ENCODE results near the gene CEP89. TPM values are rescaled to one million over a fixed set of nuclear protein-coding genes. Genes with fewer than 3 reads are reported as not detected.
"Not testable (repeated sequence)": the region's sequence is repeated elsewhere in the genome, so short reads cannot be mapped to it uniquely, and the experiment has no call there.

The CEP89 gene
- total RNA-seq, 1 donor from 2014 or later: 15.4 TPM

DNA sequence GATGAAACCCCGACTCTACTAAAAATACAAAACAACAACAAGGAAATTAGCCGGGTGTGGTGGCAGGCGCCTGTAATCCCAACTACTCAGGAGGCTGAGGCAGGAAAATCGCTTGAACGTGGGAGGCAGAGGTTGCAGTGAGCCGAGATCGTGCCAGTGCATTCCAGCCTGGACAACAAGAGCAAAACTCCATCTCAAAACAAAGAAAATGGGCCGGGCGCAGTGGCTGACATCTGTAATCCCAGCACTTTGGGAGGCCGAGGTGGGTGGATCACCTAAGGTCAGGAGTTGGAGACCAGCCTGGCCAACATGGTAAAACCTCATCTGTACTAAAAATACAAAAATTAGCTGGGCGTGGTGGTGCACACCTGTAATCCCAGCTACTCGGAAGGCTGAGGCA lies 139.7 kb downstream of the CEP89 start:
- DNase-seq: not testable (repeated sequence)

DNA sequence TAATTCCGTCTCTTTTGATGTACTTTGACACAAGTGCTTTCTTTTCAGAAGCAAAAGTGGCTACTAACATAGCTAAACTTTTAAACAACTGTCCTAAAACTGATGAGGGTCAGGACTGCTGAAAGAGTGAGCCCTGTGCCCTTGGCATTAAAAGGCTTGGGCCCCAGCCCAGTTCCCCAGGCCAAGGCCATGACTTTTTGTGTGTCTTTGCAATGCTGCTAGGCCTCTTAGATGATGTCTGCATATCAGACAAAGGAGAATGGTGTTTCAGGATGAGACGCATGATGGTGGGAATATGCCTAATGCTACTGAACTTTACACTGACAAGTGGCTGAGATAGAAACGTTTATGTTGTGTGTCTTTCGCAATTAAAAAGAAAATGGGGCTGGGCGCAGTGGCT lies 140.1 kb downstream of the CEP89 start:
- DNase-seq: no peak

DNA sequence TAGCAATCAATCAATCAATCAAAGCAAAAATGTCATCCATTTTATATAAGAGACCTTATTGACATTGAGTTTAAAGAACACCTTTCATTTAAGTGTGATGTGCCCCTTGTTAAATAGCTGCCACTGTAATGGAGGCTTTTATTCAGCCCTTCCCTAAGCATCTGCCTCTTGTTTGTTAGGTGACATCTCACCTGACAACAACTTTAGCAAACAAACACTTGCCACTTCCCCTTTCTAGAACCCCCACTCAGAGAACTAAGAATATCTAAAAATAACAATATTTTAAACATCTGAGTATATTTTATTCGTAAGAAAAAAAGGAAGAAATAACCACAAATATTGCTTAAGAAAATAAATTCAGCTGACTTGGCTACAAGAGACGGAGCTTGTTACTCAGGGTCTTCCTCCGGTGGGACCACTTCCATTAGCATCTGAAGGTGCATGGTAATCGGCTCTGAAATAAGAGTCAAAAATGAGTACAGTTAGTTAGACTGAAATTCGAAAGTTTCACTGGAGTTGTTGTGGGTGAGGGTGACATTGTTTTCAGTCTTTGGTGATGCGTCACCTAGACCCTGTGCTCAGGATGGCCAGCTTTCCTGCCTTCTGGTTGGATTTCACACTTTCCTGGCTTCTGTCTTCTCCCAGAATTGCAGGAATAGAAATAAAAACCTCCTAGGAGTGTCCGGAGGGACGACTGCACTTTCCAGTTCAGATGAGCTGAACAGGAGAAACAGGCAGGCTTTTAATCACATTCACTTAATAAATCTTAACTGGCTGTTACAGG lies 141.3 kb downstream of the CEP89 start:
- no peak for DNase-seq

DNA sequence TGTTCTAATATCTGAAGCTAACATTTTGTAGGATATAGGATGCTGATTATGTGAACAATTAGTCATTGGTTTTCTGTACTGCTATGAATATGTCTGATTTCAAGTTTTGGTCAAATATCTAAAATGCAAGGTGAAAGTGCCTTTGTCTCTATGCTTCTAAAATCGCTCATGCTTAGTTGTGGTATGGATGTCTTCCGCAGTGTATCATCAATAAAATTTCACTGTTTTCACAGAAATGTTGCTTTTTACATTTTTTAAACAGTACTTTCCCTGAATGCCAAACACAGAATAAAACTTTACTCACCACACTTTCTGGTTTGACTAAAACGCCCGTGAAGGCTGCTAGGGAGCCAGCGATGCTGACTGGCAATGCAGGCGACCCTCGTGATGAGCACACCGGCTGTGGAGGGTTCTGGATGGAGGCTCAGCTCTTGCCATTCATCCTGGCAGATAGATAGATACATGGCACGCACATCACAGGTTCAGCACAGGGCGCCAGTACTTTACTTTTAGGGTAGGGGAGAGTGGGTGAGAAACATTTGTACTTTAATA lies 142.3 kb downstream of the CEP89 start:
- DNase-seq: no peak

DNA sequence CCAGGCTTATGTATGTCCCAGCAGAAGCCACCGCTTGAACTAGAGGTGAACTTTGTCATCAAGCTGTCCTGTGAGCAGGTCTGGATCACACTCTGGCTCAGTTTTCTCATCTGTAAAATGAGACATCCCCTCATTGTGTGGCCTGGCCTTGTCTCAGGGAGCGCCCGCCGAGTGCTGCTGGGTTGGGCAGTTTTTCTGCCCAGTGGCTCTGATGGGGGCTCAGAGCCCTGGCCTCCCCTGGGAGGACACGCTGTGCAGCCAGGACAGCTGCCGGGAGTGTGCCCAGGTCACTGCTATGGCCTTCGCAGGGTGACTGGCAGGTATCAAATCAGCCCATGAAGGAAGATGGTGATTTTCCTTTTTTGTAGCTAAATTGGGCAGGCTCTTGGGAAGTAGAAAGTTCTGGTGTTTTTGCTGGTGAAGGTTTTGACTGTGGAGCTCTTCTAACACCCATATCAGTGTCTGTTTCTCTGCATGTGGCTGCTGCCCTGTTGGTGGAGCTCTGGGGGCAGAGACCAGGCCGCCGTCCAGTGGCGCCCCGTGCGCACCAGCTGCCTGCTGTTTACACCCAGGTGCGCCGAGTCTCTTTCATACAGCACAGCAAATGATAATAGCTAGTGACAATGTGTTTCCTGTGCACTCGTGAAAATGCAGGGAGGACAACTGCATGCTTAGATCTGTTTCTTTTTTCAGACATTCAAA lies 143.0 kb downstream of the CEP89 start:
- DNase-seq: no peak

DNA sequence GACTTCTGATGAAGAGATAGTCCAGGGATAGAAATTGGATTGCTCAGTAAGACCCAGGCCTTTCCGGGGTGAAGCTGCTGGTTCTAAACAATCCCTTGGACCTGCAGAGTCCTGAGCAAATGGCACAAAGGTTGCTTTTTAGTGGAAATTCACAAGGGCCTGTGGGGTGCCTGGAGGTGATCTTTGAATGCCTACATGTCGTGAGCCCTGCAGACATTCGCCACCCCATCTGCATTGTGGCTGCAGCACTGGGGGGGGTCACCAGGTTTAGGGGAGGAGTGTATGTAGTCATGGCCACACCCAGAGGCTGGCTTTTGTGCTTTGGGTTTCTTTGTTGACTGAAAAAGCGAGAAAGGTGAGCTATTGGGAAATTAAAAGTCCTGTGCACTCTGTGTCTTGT lies 143.6 kb downstream of the CEP89 start:
- DNase-seq: no peak

Small RNAs within 50 kb of the gene (small RNA-seq; reads per million reads assigned to genes)
- not detected for gene RN7SKP22 (ENCODE audit: low replicate concordance)

Other genes starting within 250 kb of the CEP89 start
- gene SLC7A9, start 102.2 kb downstream of the CEP89 start, total RNA-seq: not detected
- 0.41 TPM for gene FAAP24, start 284 bp upstream of the CEP89 start, total RNA-seq
- gene RHPN2, start 92.9 kb upstream of the CEP89 start, total RNA-seq: 4.1 TPM
- gene GPATCH1, start 109.2 kb upstream of the CEP89 start, total RNA-seq: 8.8 TPM
- not detected for gene WDR88, start 160.2 kb upstream of the CEP89 start, total RNA-seq
- gene LRP3, start 222.4 kb upstream of the CEP89 start, total RNA-seq: 24.4 TPM